ENCODE measurements around the gene LRTM2.

DNA sequence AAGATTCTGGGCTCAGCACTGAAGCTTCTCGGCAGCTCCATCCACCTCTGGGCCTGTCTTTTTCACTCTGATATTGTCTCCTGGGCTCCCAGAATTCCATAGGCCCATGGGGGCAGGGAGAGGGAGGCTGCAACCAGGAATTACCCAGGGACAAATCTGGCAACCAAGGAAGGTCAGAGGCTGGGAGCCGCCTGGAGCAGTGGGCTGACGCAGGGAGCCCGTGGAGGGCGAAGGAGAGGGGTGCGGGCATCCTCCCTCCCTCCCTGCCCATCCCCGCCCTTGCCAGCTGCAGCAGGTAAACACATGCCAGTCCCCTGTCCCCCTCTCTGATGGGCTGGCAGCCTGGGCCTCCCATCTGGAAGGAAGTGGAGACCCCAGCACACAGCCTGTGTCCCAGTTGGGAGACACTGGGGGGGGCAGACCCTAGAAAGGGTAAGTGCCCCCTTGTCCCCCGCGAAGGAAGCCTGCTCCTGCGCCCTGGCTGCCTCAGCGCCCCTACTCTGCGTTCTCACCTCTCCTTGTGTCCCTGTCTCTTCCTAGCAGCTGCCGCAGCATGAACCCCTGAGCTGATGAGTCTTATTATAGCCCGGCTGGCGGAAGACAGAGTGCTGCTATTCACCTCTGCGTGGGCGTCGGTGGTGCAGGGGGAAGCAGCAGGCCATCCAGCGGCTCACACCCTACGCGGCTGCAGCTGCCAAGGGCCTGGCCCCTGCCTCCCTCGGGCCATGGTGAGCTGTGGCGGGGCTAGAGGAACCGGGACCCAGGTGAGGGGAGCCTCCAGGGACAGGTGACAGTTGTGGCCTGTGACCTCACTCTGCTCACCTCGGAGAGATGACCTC is 6.7 kb downstream of the LRTM2 start:
- TF ChIP-seq, protein P1, sequence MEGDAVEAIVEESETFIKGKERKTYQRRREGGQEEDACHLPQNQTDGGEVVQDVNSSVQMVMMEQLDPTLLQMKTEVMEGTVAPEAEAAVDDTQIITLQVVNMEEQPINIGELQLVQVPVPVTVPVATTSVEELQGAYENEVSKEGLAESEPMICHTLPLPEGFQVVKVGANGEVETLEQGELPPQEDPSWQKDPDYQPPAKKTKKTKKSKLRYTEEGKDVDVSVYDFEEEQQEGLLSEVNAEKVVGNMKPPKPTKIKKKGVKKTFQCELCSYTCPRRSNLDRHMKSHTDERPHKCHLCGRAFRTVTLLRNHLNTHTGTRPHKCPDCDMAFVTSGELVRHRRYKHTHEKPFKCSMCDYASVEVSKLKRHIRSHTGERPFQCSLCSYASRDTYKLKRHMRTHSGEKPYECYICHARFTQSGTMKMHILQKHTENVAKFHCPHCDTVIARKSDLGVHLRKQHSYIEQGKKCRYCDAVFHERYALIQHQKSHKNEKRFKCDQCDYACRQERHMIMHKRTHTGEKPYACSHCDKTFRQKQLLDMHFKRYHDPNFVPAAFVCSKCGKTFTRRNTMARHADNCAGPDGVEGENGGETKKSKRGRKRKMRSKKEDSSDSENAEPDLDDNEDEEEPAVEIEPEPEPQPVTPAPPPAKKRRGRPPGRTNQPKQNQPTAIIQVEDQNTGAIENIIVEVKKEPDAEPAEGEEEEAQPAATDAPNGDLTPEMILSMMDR (IDR thresholded peaks at IDR 0.05), result no peak
- TF ChIP-seq POLR2A (IDR thresholded peaks at IDR 0.05), result no peak
